ENCODE data around the gene SH3BGRL2. TPM values are rescaled to one million over a fixed set of nuclear protein-coding genes. Genes with fewer than 3 reads are reported as not detected.

Gene SH3BGRL2
- total RNA-seq, 1 donor from 2014 or later = not detected

DNA sequence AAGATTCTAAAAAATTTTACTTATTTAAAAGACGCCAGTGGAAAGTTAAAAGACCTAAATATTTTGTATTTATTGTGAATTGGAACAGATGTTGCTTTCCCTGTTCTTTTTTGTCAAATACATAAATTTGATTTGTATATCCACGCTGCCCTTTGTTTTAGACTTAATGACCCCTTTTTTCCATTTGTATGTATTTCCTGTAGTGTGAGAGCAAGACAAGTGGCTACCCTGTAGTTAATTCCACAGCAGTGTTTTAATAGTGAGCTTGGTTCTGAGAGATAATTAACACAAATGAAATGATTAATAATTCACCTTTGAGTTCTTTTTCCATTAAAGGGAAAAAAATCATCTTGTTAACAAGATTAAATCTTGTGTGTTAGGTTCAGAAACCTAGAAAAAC lies 16.6 kb downstream of the SH3BGRL2 start:
- Mint-ChIP-seq H3K36me3 (ENCODE audit: low read depth) (no peaks in the 10 kb centered on the region), H3K4me1 (no peaks in the 10 kb centered on the region), H3K4me3 (no peak overlapping the region), H3K27ac (no peak overlapping the region), H3K27me3 (peaks cover 3% of the 10 kb centered on the region), H3K9me3 (no peaks in the 10 kb centered on the region)
- no peak for DNase-seq
- POLR2A ChIA-PET = no interaction called here
- intact Hi-C loops (cut with micrococcal nuclease) = loop anchor here (5.0 kb wide), 1 partner anchor 165 kb away; no protein-coding TSS in a partner anchor
- ATAC-seq (ENCODE audit: low read depth) = no peak
- CTCF ChIA-PET = no interaction called here
- TF ChIP-seq, protein P1, sequence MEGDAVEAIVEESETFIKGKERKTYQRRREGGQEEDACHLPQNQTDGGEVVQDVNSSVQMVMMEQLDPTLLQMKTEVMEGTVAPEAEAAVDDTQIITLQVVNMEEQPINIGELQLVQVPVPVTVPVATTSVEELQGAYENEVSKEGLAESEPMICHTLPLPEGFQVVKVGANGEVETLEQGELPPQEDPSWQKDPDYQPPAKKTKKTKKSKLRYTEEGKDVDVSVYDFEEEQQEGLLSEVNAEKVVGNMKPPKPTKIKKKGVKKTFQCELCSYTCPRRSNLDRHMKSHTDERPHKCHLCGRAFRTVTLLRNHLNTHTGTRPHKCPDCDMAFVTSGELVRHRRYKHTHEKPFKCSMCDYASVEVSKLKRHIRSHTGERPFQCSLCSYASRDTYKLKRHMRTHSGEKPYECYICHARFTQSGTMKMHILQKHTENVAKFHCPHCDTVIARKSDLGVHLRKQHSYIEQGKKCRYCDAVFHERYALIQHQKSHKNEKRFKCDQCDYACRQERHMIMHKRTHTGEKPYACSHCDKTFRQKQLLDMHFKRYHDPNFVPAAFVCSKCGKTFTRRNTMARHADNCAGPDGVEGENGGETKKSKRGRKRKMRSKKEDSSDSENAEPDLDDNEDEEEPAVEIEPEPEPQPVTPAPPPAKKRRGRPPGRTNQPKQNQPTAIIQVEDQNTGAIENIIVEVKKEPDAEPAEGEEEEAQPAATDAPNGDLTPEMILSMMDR (IDR thresholded peaks at IDR 0.05) = no peak

DNA sequence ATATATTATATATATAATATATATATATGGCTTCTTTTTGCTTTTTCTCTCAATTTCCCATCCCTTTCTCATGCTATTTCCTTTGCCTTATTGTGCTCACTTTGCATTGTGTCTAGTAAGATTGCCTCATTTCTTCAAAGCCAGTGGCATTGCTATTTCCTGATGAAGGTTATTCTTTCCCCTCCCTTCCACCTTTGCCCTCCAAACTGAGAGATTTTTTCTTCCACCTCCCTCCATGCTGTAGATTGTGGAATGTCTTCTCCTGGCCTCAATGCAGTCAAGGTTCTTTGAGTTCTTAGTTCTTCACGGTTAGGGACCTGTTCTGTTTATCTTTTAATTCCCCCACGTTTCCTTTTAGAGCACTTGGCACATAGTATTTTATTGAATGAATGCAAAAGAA lies 17.2 kb downstream of the SH3BGRL2 start:
- POLR2A ChIA-PET = no interaction called here
- no peak for DNase-seq
- Mint-ChIP-seq H3K4me1 (no peaks in the 10 kb centered on the region), H3K27ac (no peak overlapping the region), H3K27me3 (peaks cover 3% of the 10 kb centered on the region), H3K36me3 (ENCODE audit: low read depth) (no peaks in the 10 kb centered on the region), H3K9me3 (no peaks in the 10 kb centered on the region), H3K4me3 (no peak overlapping the region)
- no peak for ATAC-seq (ENCODE audit: low read depth)
- CTCF ChIA-PET = no interaction called here
- intact Hi-C loops (cut with micrococcal nuclease) = loop anchor here (5.0 kb wide), 1 partner anchor 164 kb away; no protein-coding TSS in a partner anchor
- TF ChIP-seq, protein P1 (IDR thresholded peaks at IDR 0.05) = no peak

DNA sequence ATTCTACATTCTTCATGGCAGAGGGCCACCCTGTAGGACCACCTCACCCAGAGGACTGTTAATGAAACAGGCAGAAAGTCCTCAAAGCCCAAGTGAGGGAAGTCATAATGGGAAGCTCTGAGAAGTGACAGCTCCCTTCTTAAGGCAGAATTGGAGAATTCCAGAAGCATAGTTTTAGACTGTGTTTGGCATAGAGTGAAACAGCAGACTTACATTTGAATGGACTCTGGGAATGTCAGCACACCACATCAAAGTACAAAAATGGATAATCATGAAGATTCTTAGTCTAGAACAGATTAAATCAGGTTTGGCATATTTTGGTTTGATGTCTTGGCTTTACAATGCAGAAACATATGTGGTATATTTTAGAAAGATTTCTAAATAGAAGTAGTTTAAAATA lies 17.9 kb downstream of the SH3BGRL2 start:
- peaks cover 2% of the 10 kb centered on the region for H3K27me3 Mint-ChIP-seq
- ATAC-seq (ENCODE audit: low read depth) (no peak), DNase-seq (no peak)
- intact Hi-C loops (cut with micrococcal nuclease) = loop anchor here (5.0 kb wide), 1 partner anchor 163 kb away; no protein-coding TSS in a partner anchor
- H3K9me3 Mint-ChIP-seq = no peaks in the 10 kb centered on the region
- ChIA-PET POLR2A (no interaction called here), CTCF (no interaction called here)
- H3K4me3 Mint-ChIP-seq = no peak overlapping the region
- no peaks in the 10 kb centered on the region for H3K36me3 Mint-ChIP-seq (ENCODE audit: low read depth)
- H3K4me1 Mint-ChIP-seq = no peaks in the 10 kb centered on the region
- no peak overlapping the region for H3K27ac Mint-ChIP-seq
- TF ChIP-seq, protein P1 (IDR thresholded peaks at IDR 0.05) = no peak

DNA sequence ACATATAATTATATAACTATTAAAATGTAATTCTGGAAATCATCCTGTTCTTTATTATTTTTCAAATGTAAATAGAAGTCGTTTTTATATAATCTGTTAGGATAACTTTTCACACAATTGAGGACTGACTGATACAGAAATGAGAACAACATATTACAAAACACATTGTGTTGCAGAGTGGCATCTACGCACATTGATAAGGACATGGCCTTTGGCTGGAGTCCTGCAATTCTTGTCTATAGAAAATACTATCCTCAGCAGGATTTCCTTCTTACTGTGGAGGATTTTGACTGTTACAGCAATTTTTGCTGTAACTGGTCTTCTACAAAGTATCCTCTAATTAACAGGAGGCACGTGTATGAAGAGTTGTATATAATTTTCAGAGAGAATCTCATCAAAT lies 19.8 kb downstream of the SH3BGRL2 start:
- ChIA-PET POLR2A (no interaction called here), CTCF (no interaction called here)
- no peak for DNase-seq
- Mint-ChIP-seq H3K27me3 (no peaks in the 10 kb centered on the region), H3K4me3 (no peak overlapping the region), H3K9me3 (no peaks in the 10 kb centered on the region), H3K36me3 (ENCODE audit: low read depth) (no peaks in the 10 kb centered on the region), H3K4me1 (no peaks in the 10 kb centered on the region), H3K27ac (no peak overlapping the region)
- ATAC-seq (ENCODE audit: low read depth) = no peak
- TF ChIP-seq, protein P1 (IDR thresholded peaks at IDR 0.05) = no peak
- intact Hi-C loops (cut with micrococcal nuclease) = no loop called here

DNA sequence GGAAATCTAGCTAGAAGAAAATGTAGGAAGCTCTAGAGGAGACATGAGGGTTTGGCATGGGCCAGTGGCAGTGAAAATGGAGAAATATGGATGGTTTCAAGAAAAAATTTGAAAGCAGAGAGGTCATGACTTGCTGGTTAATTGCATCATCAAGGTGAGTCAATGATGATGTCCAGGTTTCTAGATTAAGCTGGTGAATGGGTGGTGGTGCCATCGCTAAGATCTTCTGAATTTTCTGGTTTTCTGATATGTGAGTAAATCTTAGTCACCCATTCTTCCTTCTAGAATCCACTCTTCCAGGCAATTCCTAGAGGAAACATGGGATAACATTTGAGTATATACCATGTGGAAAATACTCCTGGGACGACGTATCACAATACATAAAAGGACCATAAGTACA lies 25.0 kb downstream of the SH3BGRL2 start:
- Mint-ChIP-seq H3K27me3 (no peaks in the 10 kb centered on the region), H3K9me3 (peaks cover 2% of the 10 kb centered on the region), H3K27ac (no peak overlapping the region), H3K4me3 (no peak overlapping the region), H3K4me1 (no peaks in the 10 kb centered on the region), H3K36me3 (ENCODE audit: low read depth) (no peaks in the 10 kb centered on the region)
- intact Hi-C loops (cut with micrococcal nuclease) = no loop called here
- DNase-seq (no peak), ATAC-seq (ENCODE audit: low read depth) (no peak)
- POLR2A ChIA-PET = no interaction called here
- CTCF ChIA-PET = no interaction called here
- TF ChIP-seq, protein P1 (IDR thresholded peaks at IDR 0.05) = no peak

All from activated B cell treated with CpG ODN at 0.5 μM for 24 hours (primary cell).